HG03045 (cell line): ENCODE results near the gene PRSS12.
"Not testable (repeated sequence)": the region's sequence is repeated elsewhere in the genome, so short reads cannot be mapped to it uniquely, and the experiment has no call there.

Experiments used
- ATAC-seq: cut with Tn5 transposase; IDR thresholded peaks from one replicate; pipeline ENCODE4 v1.9.1; 2021; ENCODE audit warnings: mild to moderate bottlenecking, moderate library complexity; ENCODE audit not compliant: unreplicated experiment

The PRSS12 gene

GRCh38 chr4:118325431-118325830, 27.4 kb downstream of the PRSS12 start:
- ATAC-seq: no peak

- ATAC-seq: no peak
Observed at GRCh38 chr4:118322831-118323502, 29.8 kb downstream of the PRSS12 start.

GRCh38 chr4:118318931-118319330, 33.9 kb downstream of the PRSS12 start:
- ATAC-seq: no peak

GRCh38 chr4:118317691-118318090, 35.1 kb downstream of the PRSS12 start:
- no peak for ATAC-seq

GRCh38 chr4:118314221-118314620, 38.6 kb downstream of the PRSS12 start:
- ATAC-seq: no peak

- ATAC-seq: no peak
Observed at GRCh38 chr4:118313098-118313497, 39.7 kb downstream of the PRSS12 start.

GRCh38 chr4:118308306-118309030, 44.3 kb downstream of the PRSS12 start:
- ATAC-seq: no peak

GRCh38 chr4:118307643-118308042, 45.2 kb downstream of the PRSS12 start:
- ATAC-seq: no peak

- not testable (repeated sequence) for ATAC-seq
Observed at GRCh38 chr4:118299619-118300018, 53.2 kb downstream of the PRSS12 start.

- no peak for ATAC-seq
Observed at GRCh38 chr4:118296729-118297128, 56.1 kb downstream of the PRSS12 start.

GRCh38 chr4:118290951-118291350, 61.9 kb downstream of the PRSS12 start:
- ATAC-seq: no peak

GRCh38 chr4:118289794-118290193, 63.0 kb downstream of the PRSS12 start:
- no peak for ATAC-seq

GRCh38 chr4:118287711-118288451, 64.9 kb downstream of the PRSS12 start:
- ATAC-seq: no peak

- no peak for ATAC-seq
Observed at GRCh38 chr4:118286685-118287084, 66.1 kb downstream of the PRSS12 start.

- no peak for ATAC-seq
Observed at GRCh38 chr4:118285931-118286330, 66.9 kb downstream of the PRSS12 start.

- no peak for ATAC-seq
Observed at GRCh38 chr4:118284169-118284568, 68.6 kb downstream of the PRSS12 start.

GRCh38 chr4:118282692-118283091, 70.1 kb downstream of the PRSS12 start:
- no peak for ATAC-seq

GRCh38 chr4:118281611-118282442, 71.0 kb downstream of the PRSS12 start:
- no peak for ATAC-seq

- ATAC-seq: peak; percentile 24
Observed at GRCh38 chr4:118280501-118281218, 72.1 kb downstream of the PRSS12 start.

- ATAC-seq: no peak
Observed at GRCh38 chr4:118279920-118280432, 72.8 kb downstream of the PRSS12 start.
